Loucy (cell line): Measurements from ENCODE around the gene RSPO1.

Experiments used
- H2AFZ ChIP-seq: fragments of 200-600 bp; sonication (generic); 2 replicates; pipeline ENCODE4 v1.6.0; 2016; ENCODE audit warnings: antibody characterized with exemption, mild to moderate bottlenecking, low read length, moderate library complexity
- H3F3A ChIP-seq: fragments of 200-600 bp; 2 replicates; pipeline ENCODE4 v1.6.0; 2016; ENCODE audit warnings: antibody characterized with exemption, low read depth, mild to moderate bottlenecking
- H3K27me3 ChIP-seq: fragments of 200-600 bp; sonication (generic); 2 replicates; pipeline ENCODE4 v1.6.1; 2014; ENCODE audit warnings: low read length, mild to moderate bottlenecking; ENCODE audit not compliant: insufficient read depth, poor library complexity, severe bottlenecking
- H3K36me3 ChIP-seq: fragments of 200-600 bp; sonication (generic); 2 replicates; pipeline ENCODE4 v1.6.1; 2016; ENCODE audit warnings: low read length; ENCODE audit not compliant: insufficient read depth
- H3K4me1 ChIP-seq: fragments of 200-600 bp; sonication (generic); 2 replicates; pipeline ENCODE4 v1.5.1; 2014; ENCODE audit warnings: low read length, mild to moderate bottlenecking; ENCODE audit not compliant: insufficient read depth, poor library complexity, severe bottlenecking
- H3K4me2 ChIP-seq: fragments of 200-600 bp; sonication (generic); 2 replicates; pipeline ENCODE4 v1.6.0; 2014; ENCODE audit warnings: antibody characterized with exemption, low read length, low read depth, mild to moderate bottlenecking; ENCODE audit not compliant: poor library complexity, severe bottlenecking
- H3K4me3 ChIP-seq: fragments of 200-600 bp; sonication (generic); 2 replicates; pipeline ENCODE4 v1.5.1; 2014; ENCODE audit warnings: low read length, mild to moderate bottlenecking, mixed read lengths; ENCODE audit not compliant: poor library complexity, severe bottlenecking
- H3K79me2 ChIP-seq: fragments of 200-600 bp; sonication (generic); 2 replicates; pipeline ENCODE4 v1.6.1; 2014; ENCODE audit warnings: low read length; ENCODE audit not compliant: insufficient read depth
- H3K9ac ChIP-seq: fragments of 200-600 bp; sonication (generic); 2 replicates; pipeline ENCODE4 v1.6.0; 2014; ENCODE audit warnings: mild to moderate bottlenecking, low read depth, low read length, moderate library complexity; ENCODE audit not compliant: poor library complexity, severe bottlenecking
- H3K9me2 ChIP-seq: fragments of 200-600 bp; sonication (generic); replicated peaks from 2 replicates; pipeline ENCODE4 v1.6.1; 2016; ENCODE audit warnings: low read depth, low read length, mixed read lengths
- H3K9me3 ChIP-seq: fragments of 200-600 bp; sonication (generic); 2 replicates; pipeline ENCODE4 v1.6.1; 2014; ENCODE audit warnings: mild to moderate bottlenecking, antibody characterized with exemption, low read length, low read depth; ENCODE audit not compliant: insufficient read depth
- H4K20me1 ChIP-seq: fragments of 200-600 bp; sonication (generic); 2 replicates; pipeline ENCODE4 v1.6.0; 2014; ENCODE audit warnings: antibody characterized with exemption, low read length, mild to moderate bottlenecking; ENCODE audit not compliant: insufficient read depth, poor library complexity, severe bottlenecking
- EZH2phosphoT487 ChIP-seq: fragments of 200-600 bp; IDR thresholded peaks from 2 replicates; pipeline ENCODE4 v1.6.1; 2018; ENCODE audit warnings: antibody characterized with exemption, mild to moderate bottlenecking, moderate library complexity, borderline replicate concordance
- TF ChIP-seq, protein P1 (sequence below): fragments of 200-600 bp; sonication (generic); conservative IDR thresholded peaks from 2 replicates; pipeline ENCODE4 v1.5.1; 2014; ENCODE audit warnings: mild to moderate bottlenecking, antibody characterized with exemption, low read length

RSPO1 gene

DNA sequence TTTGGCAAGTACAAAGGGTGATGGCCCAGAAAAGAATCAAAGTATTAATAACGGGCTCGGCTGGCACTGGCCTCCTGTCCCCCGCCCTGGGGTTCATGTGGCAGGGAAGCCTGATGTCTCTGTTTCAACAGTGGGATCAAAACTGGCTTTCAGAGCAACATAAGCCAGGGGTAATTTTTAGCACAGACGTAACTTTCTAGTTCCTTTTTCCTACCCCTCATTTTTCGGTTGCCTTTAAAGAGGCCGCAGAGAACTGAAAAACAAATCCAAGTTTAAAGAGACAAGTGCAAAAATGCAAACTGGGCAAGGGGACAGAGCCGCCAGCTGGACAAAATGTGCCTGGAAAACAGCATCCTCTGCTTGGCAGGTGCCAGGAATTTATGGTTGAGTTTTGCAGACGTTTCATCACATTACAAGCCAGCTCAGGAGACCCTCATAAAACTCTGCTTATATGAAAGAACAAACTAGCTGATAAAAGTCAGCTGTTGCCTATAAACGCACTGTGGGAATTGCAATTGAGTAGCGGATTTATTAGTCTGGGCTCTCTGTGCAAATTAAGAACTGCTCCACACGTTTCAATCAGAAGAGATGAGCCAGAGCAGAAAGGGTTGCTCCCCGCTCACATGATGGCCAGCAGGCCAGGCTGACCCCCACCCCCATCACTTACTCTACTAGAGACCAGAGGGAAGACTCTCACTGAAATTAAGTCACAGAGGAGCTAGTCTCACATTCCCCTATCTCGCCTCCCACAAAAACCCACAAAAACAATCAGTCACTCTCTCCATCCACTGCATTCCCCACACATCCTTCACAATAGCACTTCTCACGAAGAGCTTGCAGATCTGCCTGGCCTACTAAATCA lies 41.8 kb upstream of the RSPO1 start:
- Histone ChIP-seq H3K4me2 (no peak overlapping the region), H3K36me3 (no peaks in the 10 kb centered on the region), H3K27me3 (no peaks in the 10 kb centered on the region), H3K79me2 (no peaks in the 10 kb centered on the region), H3K9me3 (no peaks in the 10 kb centered on the region), H4K20me1 (no peaks in the 10 kb centered on the region), H3K9ac (no peak overlapping the region), H3F3A (no peaks in the 10 kb centered on the region), H3K9me2 (no peaks in the 10 kb centered on the region), H3K4me1 (peaks cover 12% of the 10 kb centered on the region), H2AFZ (no peak overlapping the region), H3K4me3 (no peak overlapping the region)
- TF ChIP-seq, protein P1, sequence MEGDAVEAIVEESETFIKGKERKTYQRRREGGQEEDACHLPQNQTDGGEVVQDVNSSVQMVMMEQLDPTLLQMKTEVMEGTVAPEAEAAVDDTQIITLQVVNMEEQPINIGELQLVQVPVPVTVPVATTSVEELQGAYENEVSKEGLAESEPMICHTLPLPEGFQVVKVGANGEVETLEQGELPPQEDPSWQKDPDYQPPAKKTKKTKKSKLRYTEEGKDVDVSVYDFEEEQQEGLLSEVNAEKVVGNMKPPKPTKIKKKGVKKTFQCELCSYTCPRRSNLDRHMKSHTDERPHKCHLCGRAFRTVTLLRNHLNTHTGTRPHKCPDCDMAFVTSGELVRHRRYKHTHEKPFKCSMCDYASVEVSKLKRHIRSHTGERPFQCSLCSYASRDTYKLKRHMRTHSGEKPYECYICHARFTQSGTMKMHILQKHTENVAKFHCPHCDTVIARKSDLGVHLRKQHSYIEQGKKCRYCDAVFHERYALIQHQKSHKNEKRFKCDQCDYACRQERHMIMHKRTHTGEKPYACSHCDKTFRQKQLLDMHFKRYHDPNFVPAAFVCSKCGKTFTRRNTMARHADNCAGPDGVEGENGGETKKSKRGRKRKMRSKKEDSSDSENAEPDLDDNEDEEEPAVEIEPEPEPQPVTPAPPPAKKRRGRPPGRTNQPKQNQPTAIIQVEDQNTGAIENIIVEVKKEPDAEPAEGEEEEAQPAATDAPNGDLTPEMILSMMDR = no peak
- no peak for TF ChIP-seq EZH2phosphoT487

DNA sequence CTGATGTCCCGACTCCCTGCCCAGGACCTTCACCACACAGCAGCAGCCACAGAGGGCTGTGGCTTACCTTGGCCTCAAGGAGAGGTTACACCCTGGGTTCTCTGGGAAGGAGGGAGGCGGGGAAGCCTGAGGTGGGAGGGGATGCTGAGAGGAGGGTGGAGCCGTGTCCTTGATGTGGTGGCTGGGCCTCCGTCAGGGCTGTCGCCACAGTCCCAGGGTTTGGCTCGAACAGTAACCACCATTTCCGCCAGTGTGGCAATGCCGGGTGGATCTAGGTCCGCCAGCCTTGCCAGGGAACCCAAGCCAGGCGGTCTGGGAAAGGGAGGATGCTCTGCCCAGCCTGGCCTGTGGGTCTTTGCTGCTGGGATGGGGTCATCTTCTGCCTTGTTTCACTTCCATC lies 39.2 kb upstream of the RSPO1 start:
- H3F3A ChIP-seq = no peaks in the 10 kb centered on the region
- no peaks in the 10 kb centered on the region for H3K9me3 ChIP-seq
- H3K27me3 ChIP-seq = no peaks in the 10 kb centered on the region
- no peaks in the 10 kb centered on the region for H4K20me1 ChIP-seq
- peak overlapping the region; percentile 61 for H3K4me2 ChIP-seq
- H3K9ac ChIP-seq = no peak overlapping the region
- H3K36me3 ChIP-seq = no peaks in the 10 kb centered on the region
- peaks cover 12% of the 10 kb centered on the region for H3K4me1 ChIP-seq
- no peak for TF ChIP-seq EZH2phosphoT487
- TF ChIP-seq, protein P1 = no peak
- no peaks in the 10 kb centered on the region for H3K9me2 ChIP-seq
- H3K4me3 ChIP-seq = peak overlapping the region; percentile 6
- peak overlapping the region; percentile 42; the same call in 1 of the 2 replicates for H2AFZ ChIP-seq
- no peaks in the 10 kb centered on the region for H3K79me2 ChIP-seq

GRCh38 chr1:37672136-37672870 lies 37.6 kb upstream of the RSPO1 start:
- peaks cover 12% of the 10 kb centered on the region for H3K4me1 ChIP-seq
- no peak for TF ChIP-seq EZH2phosphoT487
- TF ChIP-seq, protein P1 = no peak
- no peaks in the 10 kb centered on the region for H3K36me3 ChIP-seq
- H3K9me3 ChIP-seq = no peaks in the 10 kb centered on the region
- no peak overlapping the region for H3K4me3 ChIP-seq
- no peaks in the 10 kb centered on the region for H4K20me1 ChIP-seq
- no peak overlapping the region for H2AFZ ChIP-seq
- H3K79me2 ChIP-seq = no peaks in the 10 kb centered on the region
- no peaks in the 10 kb centered on the region for H3F3A ChIP-seq
- no peak overlapping the region for H3K9ac ChIP-seq
- no peaks in the 10 kb centered on the region for H3K27me3 ChIP-seq
- no peak overlapping the region for H3K4me2 ChIP-seq
- H3K9me2 ChIP-seq = no peaks in the 10 kb centered on the region
